IMR-90 (cell line): Measurements from ENCODE around the gene GJC3. TPM values are rescaled to one million over a fixed set of nuclear protein-coding genes. Genes with fewer than 3 reads are reported as not detected.

Source experiments
- ATAC-seq: fragments of 200-7000 bp; cut with Tn5 transposase; 2 replicates; pipeline ENCODE4 v1.9.1; 2020; ENCODE audit warnings: low read depth, mild to moderate bottlenecking, moderate library complexity
- BruUV-seq: library from RNA; stranded (reverse); fragments of 400-500 nt; replicated peaks from 2 replicates; lab custom pipeline; 2021; lab: Mats Ljungman, UMichigan
- CTCF ChIA-PET: fragments of 300-600 bp; formaldehyde crosslinking; extraction: SDS; loops from one replicate; lab custom pipeline; 2021; ENCODE audit warnings: antibody characterized with exemption; lab: Yijun Ruan, JAX
- POLR2A ChIA-PET: fragments of 300-600 bp; sonication (Branson Sonifier 250); formaldehyde crosslinking; loops from one replicate; lab custom pipeline; 2022; ENCODE audit warnings: antibody characterized with exemption; ENCODE audit not compliant: unreplicated experiment; lab: Charles Lee
- DNase-seq: peaks from one replicate; pipeline ENCODE4 v3.0.0; 2013
- H2AFZ ChIP-seq: replicated peaks from 2 replicates; pipeline ENCODE3; 2013; ENCODE audit warnings: low read length, mild to moderate bottlenecking; ENCODE audit not compliant: poor library complexity
- H2AK5ac ChIP-seq: 2 replicates; pipeline ENCODE4 v1.6.1; 2013; ENCODE audit warnings: low read depth, low read length, inconsistent platforms
- H2AK9ac ChIP-seq: replicated peaks from 2 replicates; pipeline ENCODE3; 2013; ENCODE audit warnings: mild to moderate bottlenecking, low read depth, low read length, moderate library complexity; ENCODE audit not compliant: poor library complexity
- H2BK120ac ChIP-seq: 2 replicates; pipeline ENCODE4 v1.6.1; 2013; ENCODE audit warnings: low read depth, low read length, inconsistent platforms
- H2BK15ac ChIP-seq: 3 replicates; pipeline ENCODE4 v1.6.1; 2013; ENCODE audit warnings: low read depth, low read length, inconsistent platforms
- H2BK20ac ChIP-seq: 2 replicates; pipeline ENCODE4 v1.6.1; 2013; ENCODE audit warnings: low read depth, mild to moderate bottlenecking, inconsistent platforms, low read length, moderate library complexity
- H2BK5ac ChIP-seq: 2 replicates; pipeline ENCODE4 v1.6.1; 2013; ENCODE audit warnings: mild to moderate bottlenecking, low read depth, low read length, inconsistent platforms; ENCODE audit not compliant: poor library complexity, severe bottlenecking
- H3K14ac ChIP-seq: replicated peaks from 2 replicates; pipeline ENCODE4 v1.6.1; 2013; ENCODE audit warnings: low read depth, low read length, inconsistent platforms
- H3K18ac ChIP-seq: 2 replicates; pipeline ENCODE4 v1.6.1; 2013; ENCODE audit warnings: low read depth, low read length, control low read depth
- H3K23ac ChIP-seq: 2 replicates; pipeline ENCODE4 v1.6.1; 2013; ENCODE audit warnings: low read depth, low read length, inconsistent platforms
- H3K27ac ChIP-seq: 2 replicates; pipeline ENCODE4 v1.5.1; 2013; ENCODE audit warnings: mild to moderate bottlenecking, control low read depth, low read length; ENCODE audit not compliant: insufficient read depth
- H3K27me3 ChIP-seq: 2 replicates; pipeline ENCODE4 v1.6.1; 2013; ENCODE audit warnings: low read length; ENCODE audit not compliant: control insufficient read depth, insufficient read depth
- H3K36me3 ChIP-seq: 2 replicates; pipeline ENCODE4 v1.6.1; 2013; ENCODE audit warnings: low read length, mixed read lengths; ENCODE audit not compliant: control insufficient read depth, insufficient read depth
- H3K4ac ChIP-seq: 2 replicates; pipeline ENCODE4 v1.6.1; 2013; ENCODE audit warnings: low read depth, low read length, inconsistent platforms
- H3K4me1 ChIP-seq: 2 replicates; pipeline ENCODE4 v1.6.1; 2013; ENCODE audit warnings: low read length, mixed read lengths; ENCODE audit not compliant: control insufficient read depth, insufficient read depth
- H3K4me2 ChIP-seq: 2 replicates; pipeline ENCODE4 v1.6.1; 2013; ENCODE audit warnings: low read depth, mild to moderate bottlenecking, control low read depth, low read length, moderate library complexity
- H3K4me3 ChIP-seq: 2 replicates; pipeline ENCODE4 v1.5.1; 2013; ENCODE audit warnings: low read depth, mild to moderate bottlenecking, control low read depth, low read length, moderate library complexity; ENCODE audit not compliant: insufficient read depth
- H3K56ac ChIP-seq: 2 replicates; pipeline ENCODE4 v1.6.1; 2013; ENCODE audit warnings: low read length, inconsistent platforms; ENCODE audit not compliant: insufficient read depth; ENCODE audit errors: extremely low read depth
- H3K79me1 ChIP-seq, 2 experiments: 2 replicates each; pipeline ENCODE4 v1.6.1; 2013; ENCODE audit warnings: low read length in 2 of 2, inconsistent platforms in 1 of 2, low read depth in 1 of 2
- H3K9ac ChIP-seq: 2 replicates; pipeline ENCODE4 v1.6.1; 2013; ENCODE audit warnings: low read depth, low read length, control low read depth
- H3K9me1 ChIP-seq: 2 replicates; pipeline ENCODE4 v1.6.1; 2013; ENCODE audit warnings: low read length, inconsistent platforms; ENCODE audit not compliant: insufficient read depth
- H3K9me3 ChIP-seq: 2 replicates; pipeline ENCODE4 v1.6.1; 2013; ENCODE audit warnings: low read length; ENCODE audit not compliant: control insufficient read depth, insufficient read depth
- H4K20me1 ChIP-seq: 2 replicates; pipeline ENCODE4 v1.6.1; 2013; ENCODE audit warnings: low read length, inconsistent platforms; ENCODE audit not compliant: insufficient read depth
- H4K5ac ChIP-seq: 2 replicates; pipeline ENCODE4 v1.6.1; 2013; ENCODE audit warnings: mild to moderate bottlenecking, low read depth, low read length, control low read depth
- H4K8ac ChIP-seq, 2 experiments: 2 replicates each; pipeline ENCODE4 v1.6.1; 2013; ENCODE audit warnings: low read depth in 2 of 2, low read length in 2 of 2, control low read depth in 1 of 2, inconsistent platforms in 1 of 2
- H4K91ac ChIP-seq: 2 replicates; pipeline ENCODE4 v1.6.1; 2013; ENCODE audit warnings: low read depth, low read length, inconsistent platforms; ENCODE audit not compliant: insufficient read depth
- CHD1 ChIP-seq: IDR thresholded peaks from 2 replicates; pipeline ENCODE4 v1.6.1; 2012; ENCODE audit warnings: low read depth, low read length, improper control_type of control experiment
- FOS ChIP-seq: fragments of 150-350 bp; IDR thresholded peaks from 2 replicates; pipeline ENCODE4 v1.6.1; 2016; ENCODE audit warnings: low read depth, low read length
- POLR2A ChIP-seq: IDR thresholded peaks from 2 replicates; pipeline ENCODE4 v1.6.1; 2012; ENCODE audit warnings: mild to moderate bottlenecking, low read depth, low read length
- RAD21 ChIP-seq: IDR thresholded peaks from 2 replicates; pipeline ENCODE4 v1.6.1; 2012; ENCODE audit warnings: low read length, improper control_type of control experiment
- RFX5 ChIP-seq: IDR thresholded peaks from 2 replicates; pipeline ENCODE4 v1.8.0; 2012; ENCODE audit warnings: low read depth, mild to moderate bottlenecking, low read length, moderate library complexity
- WGBS, 2 experiments: methylation state at CpG; one replicate each; pipeline versions ENCODE4 v1.1.5 to v1.1.7; 2013; ENCODE audit warnings: missing lambda C conversion rate in 2 of 2; ENCODE audit not compliant: insufficient read length in 1 of 2; ENCODE audit errors: extremely low coverage in 2 of 2; 5-methylcytosine and 5-hydroxymethylcytosine counted together
- dilution Hi-C: fragments of 300-500 bp; cut with HindIII; formaldehyde crosslinking; loops from one replicate; pipeline ENCODE4 v1.14.3; 2018; ENCODE audit warnings: low sequenced_read_pairs; ENCODE audit not compliant: unreplicated experiment
- in situ Hi-C: fragments of 300-500 bp; cut with MboI; formaldehyde crosslinking; loops from 3 replicates; pipeline ENCODE4 v1.14.3; 2019; ENCODE audit warnings: low sequenced_read_pairs, inconsistent platforms, mixed read lengths
- intact Hi-C: fragments of 100-400 bp; cut with micrococcal nuclease; formaldehyde crosslinking; loops from 2 replicates; pipeline ENCODE4 v1.10.0; 2022
- polyA plus RNA-seq, 3 experiments: library from polyadenylated mRNA; depleted of rRNA; stranded (reverse); fragments of >200 nt; gene quantifications; 2 replicates each; pipeline ENCODE4 v1.2.3, GENCODE V29; 2012; ENCODE audit warnings: low replicate concordance in 1 of 3
- total RNA-seq: library from RNA; depleted of rRNA; stranded (reverse); fragments of >200 nt; gene quantifications from 2 replicates; pipeline ENCODE4 v1.2.3, GENCODE V29; 2012
- TF ChIP-seq, protein P1 (sequence below): fragments of 150-350 bp; IDR thresholded peaks from 2 replicates; pipeline ENCODE4 v1.6.1; 2016; ENCODE audit warnings: low read depth, mild to moderate bottlenecking, low read length, moderate library complexity, borderline replicate concordance

GJC3 gene
- total and polyA plus RNA-seq, 2 of the 4 experiments (the other 2 are of a cell fraction), result not detected

DNA sequence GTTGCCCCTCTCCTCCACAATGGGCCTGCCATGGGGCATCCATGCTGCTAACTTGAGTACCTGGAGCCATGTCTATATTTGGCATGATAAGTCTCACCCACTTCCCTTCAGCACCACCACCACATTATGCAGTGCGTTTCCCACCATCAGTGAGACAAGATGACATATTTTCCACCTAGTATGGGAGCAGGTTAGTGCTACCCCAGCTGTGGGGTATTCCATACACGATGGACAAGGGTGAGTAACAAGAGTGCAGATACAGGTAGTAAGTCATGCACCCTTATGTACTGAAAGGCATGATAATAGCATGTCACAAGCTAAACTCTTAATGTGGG lies 31.4 kb downstream of the GJC3 start:
- no TSS peak for BruUV-seq
- whole genome bisulfite sequencing, 2 experiments, result no CpG with 5 or more reads among the region's 2 CpGs
- ChIA-PET CTCF (no interaction called here), POLR2A (no interaction called here)
- Histone ChIP-seq H3K9me3 (no peaks in the 10 kb centered on the region), H3K23ac (no peak overlapping the region), H3K79me1 (peaks cover 0 to 1% of the 10 kb centered on the region in 2 experiments; a peak in 1 of 4 replicates), H3K4me2 (no peak overlapping the region), H2BK20ac (no peak overlapping the region), H3K56ac (no peak overlapping the region), H3K9me1 (peaks cover 3% of the 10 kb centered on the region), H2BK5ac (no peak overlapping the region), H2AFZ (no peak overlapping the region), H3K27ac (no peak overlapping the region), H2BK15ac (no peak overlapping the region), H2AK5ac (no peak overlapping the region), H3K4me3 (no peak overlapping the region), H4K20me1 (no peaks in the 10 kb centered on the region), H3K4ac (no peak overlapping the region), H4K5ac (no peak overlapping the region), H4K91ac (no peak overlapping the region), H2BK120ac (no peak overlapping the region), H3K14ac (no peak overlapping the region), H2AK9ac (no peak overlapping the region), H3K4me1 (no peaks in the 10 kb centered on the region), H4K8ac (no peak overlapping the region), H3K18ac (no peak overlapping the region), H3K36me3 (peaks cover 27% of the 10 kb centered on the region), H3K9ac (no peak overlapping the region), H3K27me3 (no peaks in the 10 kb centered on the region)
- DNase-seq, result no peak
- in situ Hi-C loops, result no loop called here
- intact Hi-C loops, result loop anchor here (10.0 kb wide), 1 partner anchor 263 kb away; no protein-coding TSS in a partner anchor
- dilution Hi-C loops, result no loop called here
- TF ChIP-seq CHD1 (no peak), RFX5 (no peak), FOS (no peak), POLR2A (no peak), RAD21 (no peak)
- TF ChIP-seq, protein P1, sequence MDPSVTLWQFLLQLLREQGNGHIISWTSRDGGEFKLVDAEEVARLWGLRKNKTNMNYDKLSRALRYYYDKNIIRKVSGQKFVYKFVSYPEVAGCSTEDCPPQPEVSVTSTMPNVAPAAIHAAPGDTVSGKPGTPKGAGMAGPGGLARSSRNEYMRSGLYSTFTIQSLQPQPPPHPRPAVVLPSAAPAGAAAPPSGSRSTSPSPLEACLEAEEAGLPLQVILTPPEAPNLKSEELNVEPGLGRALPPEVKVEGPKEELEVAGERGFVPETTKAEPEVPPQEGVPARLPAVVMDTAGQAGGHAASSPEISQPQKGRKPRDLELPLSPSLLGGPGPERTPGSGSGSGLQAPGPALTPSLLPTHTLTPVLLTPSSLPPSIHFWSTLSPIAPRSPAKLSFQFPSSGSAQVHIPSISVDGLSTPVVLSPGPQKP, result no peak
- no peak for ATAC-seq
